ENCODE measurements around the gene ZSCAN18.

The ZSCAN18 gene

DNA sequence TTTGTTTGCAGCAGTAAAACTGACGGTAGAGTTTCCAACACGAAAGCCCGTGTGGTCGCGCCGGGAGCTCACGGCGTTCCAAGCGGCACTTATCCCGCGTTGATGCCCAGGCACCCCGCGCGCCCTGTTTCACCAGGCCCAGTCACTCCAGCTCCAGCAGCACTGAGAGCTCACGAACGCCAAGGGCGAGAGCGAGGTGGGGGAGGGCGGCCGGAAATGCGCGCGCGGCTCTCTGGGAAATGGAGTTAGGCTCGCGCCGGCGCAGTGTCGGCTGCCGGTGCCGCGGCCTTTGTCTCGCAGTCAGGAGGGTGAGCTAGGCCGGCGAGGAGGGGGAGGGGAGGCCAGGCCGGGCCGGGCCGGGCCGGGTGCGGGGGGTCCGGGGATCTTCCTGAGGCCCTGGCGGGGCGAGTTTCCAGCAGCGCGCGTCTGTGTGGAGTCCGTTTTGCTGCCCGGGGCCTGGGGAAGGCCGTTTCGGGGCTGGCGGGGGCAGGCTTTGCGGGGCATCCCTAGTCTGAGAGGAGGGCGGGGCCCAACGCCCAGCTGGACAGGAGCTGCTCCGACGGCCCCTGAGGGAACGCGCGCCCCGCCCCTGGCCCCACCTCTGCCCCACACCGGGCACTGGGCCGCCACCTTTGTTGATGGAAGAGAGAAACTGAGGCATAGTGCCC lies 38.9 kb downstream of the ZSCAN18 start, which contains the start of gene ZNF135:
TSS of gene ZNF135 (plus strand) at position 280 of the 668 bp plus-strand sequence. CDS start 721 bp downstream, outside the sequence.
- no peak within 1 kb of the TSS for H3K4me3 ChIP-seq (replicated peaks; ENCODE audit: low read depth, low read length)
- H3K36me3 ChIP-seq (ENCODE audit: control insufficient read depth, insufficient read depth, low read length): no peaks in the 10 kb centered on the region
- no peak for DNase-seq (ENCODE audit: extremely low read depth, insufficient read length)
- TF ChIP-seq, protein P1, sequence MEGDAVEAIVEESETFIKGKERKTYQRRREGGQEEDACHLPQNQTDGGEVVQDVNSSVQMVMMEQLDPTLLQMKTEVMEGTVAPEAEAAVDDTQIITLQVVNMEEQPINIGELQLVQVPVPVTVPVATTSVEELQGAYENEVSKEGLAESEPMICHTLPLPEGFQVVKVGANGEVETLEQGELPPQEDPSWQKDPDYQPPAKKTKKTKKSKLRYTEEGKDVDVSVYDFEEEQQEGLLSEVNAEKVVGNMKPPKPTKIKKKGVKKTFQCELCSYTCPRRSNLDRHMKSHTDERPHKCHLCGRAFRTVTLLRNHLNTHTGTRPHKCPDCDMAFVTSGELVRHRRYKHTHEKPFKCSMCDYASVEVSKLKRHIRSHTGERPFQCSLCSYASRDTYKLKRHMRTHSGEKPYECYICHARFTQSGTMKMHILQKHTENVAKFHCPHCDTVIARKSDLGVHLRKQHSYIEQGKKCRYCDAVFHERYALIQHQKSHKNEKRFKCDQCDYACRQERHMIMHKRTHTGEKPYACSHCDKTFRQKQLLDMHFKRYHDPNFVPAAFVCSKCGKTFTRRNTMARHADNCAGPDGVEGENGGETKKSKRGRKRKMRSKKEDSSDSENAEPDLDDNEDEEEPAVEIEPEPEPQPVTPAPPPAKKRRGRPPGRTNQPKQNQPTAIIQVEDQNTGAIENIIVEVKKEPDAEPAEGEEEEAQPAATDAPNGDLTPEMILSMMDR (IDR thresholded peaks at IDR 0.05; ENCODE audit: insufficient read depth, low read length, poor library complexity, severe bottlenecking): no peak
- no peaks in the 10 kb centered on the region for H3K27me3 ChIP-seq (replicated peaks; ENCODE audit: control insufficient read depth, insufficient read depth, low read length)

DNA sequence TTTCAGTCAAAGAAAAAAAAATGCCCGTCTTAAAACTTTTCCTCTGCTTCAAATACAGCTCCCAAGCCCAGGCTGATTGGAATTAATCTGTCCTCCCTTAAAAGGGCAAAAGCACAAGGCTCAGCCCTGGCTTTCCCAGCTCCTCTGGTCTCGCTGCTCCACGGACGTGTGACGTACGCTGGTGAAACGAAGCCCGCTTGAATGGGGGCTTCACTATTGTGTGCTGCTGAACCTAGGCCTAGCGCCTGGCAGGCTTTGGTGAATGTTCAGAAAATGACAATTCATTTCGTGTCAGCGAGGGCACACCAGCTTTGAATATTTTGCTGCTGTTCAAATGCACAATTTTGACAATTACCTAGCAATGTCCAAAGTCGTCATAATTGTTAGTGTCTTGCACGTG lies 39.6 kb downstream of the ZSCAN18 start:
- Histone ChIP-seq H3K36me3 (ENCODE audit: control insufficient read depth, insufficient read depth, low read length) (no peaks in the 10 kb centered on the region), H3K4me3 (replicated peaks; ENCODE audit: low read depth, low read length) (no peak overlapping the region), H3K27me3 (replicated peaks; ENCODE audit: control insufficient read depth, insufficient read depth, low read length) (no peaks in the 10 kb centered on the region)
- DNase-seq (ENCODE audit: extremely low read depth, insufficient read length): no peak
- TF ChIP-seq, protein P1 (IDR thresholded peaks at IDR 0.05; ENCODE audit: insufficient read depth, low read length, poor library complexity, severe bottlenecking): no peak

DNA sequence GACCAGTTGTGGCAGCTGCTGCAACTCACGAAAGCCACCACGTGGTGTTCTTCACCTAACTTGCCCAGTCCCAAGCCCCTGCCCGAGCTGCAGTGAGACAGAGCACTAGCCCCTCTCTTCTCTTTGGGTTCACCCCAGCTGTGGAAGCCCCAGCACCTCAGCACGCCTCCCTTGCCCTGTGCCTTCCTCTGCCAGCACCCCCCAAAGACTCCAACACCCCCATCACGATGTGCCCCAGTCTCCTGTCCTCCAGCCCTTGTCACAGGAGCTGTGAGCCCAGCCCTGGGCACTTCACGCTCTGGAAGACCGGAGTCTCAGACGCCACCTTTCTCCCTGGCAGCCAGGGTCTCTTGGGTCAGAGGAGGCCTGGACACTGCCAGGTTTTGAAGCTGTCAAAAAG lies 41.2 kb downstream of the ZSCAN18 start:
- H3K36me3 ChIP-seq (ENCODE audit: control insufficient read depth, insufficient read depth, low read length): no peaks in the 10 kb centered on the region
- H3K4me3 ChIP-seq (replicated peaks; ENCODE audit: low read depth, low read length): no peak overlapping the region
- TF ChIP-seq, protein P1 (IDR thresholded peaks at IDR 0.05; ENCODE audit: insufficient read depth, low read length, poor library complexity, severe bottlenecking): no peak
- no peak for DNase-seq (ENCODE audit: extremely low read depth, insufficient read length)
- no peaks in the 10 kb centered on the region for H3K27me3 ChIP-seq (replicated peaks; ENCODE audit: control insufficient read depth, insufficient read depth, low read length)

DNA sequence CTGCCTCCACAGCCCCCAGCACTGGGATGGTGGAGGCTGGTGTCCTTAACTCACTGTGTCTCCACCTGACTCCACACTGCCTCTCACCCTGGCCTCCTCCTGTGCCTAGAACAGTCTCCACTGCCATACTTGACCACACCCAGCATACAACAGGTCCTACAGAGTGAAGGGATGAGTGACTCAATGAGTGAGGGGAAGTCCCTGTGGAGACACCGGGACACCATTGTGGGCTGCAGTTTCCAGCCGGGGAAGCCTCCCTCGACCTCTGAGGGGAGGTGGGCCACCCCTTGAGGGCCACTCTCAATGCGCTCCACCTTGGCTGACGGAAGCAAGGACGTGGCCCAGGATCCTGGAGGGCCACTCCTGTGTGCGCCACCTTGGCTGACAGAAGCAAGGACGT lies 41.8 kb downstream of the ZSCAN18 start:
- no peak overlapping the region for H3K4me3 ChIP-seq (replicated peaks; ENCODE audit: low read depth, low read length)
- H3K36me3 ChIP-seq (ENCODE audit: control insufficient read depth, insufficient read depth, low read length): no peaks in the 10 kb centered on the region
- no peaks in the 10 kb centered on the region for H3K27me3 ChIP-seq (replicated peaks; ENCODE audit: control insufficient read depth, insufficient read depth, low read length)
- DNase-seq (ENCODE audit: extremely low read depth, insufficient read length): no peak
- TF ChIP-seq, protein P1 (IDR thresholded peaks at IDR 0.05; ENCODE audit: insufficient read depth, low read length, poor library complexity, severe bottlenecking): no peak

DNA sequence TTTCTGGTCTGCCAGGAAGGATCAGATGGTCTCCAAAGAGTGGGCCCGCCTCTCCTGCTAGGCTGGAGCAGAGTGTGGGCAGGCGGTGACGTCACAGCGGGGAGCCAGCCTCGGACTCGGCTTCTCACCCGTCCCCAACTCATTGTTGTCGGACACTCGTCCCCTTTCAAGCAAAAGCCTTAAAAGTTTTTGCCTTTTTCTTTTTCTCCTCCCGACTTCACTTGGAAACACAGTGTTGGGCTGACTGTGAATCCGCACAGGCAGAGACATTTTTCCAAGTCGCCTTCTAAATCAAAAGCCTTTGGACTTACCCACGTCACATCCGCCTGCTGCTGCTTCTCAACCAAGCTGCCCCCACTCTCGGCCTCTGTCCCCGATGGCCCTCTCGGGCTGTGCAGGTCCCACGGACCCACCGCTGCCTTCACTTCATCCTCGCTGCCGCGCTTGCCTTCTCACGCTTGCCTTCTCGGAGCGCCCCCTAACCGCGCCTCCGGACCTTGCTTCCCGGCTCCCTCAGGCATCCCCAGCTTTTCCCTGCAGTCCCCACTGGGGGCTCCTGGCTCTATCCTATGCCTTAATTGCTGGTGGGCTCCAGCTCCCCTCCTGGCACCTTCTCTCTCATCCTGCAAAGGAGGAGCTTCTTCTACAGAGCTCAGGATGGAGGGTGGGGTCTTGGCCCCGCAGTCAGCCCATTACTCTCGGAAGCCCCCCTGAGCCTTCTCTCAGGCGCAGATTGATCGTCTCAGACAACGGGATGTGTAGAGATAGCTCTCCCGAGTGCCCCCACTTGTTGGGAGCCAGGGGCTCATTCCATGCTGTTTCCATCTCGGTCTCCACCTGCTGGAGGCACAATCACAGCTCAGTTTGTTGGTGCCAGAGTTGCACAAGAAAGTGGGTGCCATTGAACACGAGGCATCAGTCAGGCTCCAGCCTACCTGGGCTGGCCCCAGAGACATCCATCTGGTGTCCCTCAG lies 42.8 kb downstream of the ZSCAN18 start:
- H3K36me3 ChIP-seq (ENCODE audit: control insufficient read depth, insufficient read depth, low read length): no peaks in the 10 kb centered on the region
- no peak for DNase-seq (ENCODE audit: extremely low read depth, insufficient read length)

More for the DNA sequence above, 42.8 kb downstream of the ZSCAN18 start:
- TF ChIP-seq, protein P1 (IDR thresholded peaks at IDR 0.05; ENCODE audit: insufficient read depth, low read length, poor library complexity, severe bottlenecking): no peak
- Histone ChIP-seq H3K27me3 (replicated peaks; ENCODE audit: control insufficient read depth, insufficient read depth, low read length) (no peaks in the 10 kb centered on the region), H3K4me3 (replicated peaks; ENCODE audit: low read depth, low read length) (no peak overlapping the region)
